ENCODE results near the gene KRT82. TPM values are rescaled to one million over a fixed set of nuclear protein-coding genes. Genes with fewer than 3 reads are reported as not detected.
A peak's percentile ranks its signal among the peaks of the same experiment; 100 is the strongest.

The KRT82 gene
- total RNA-seq, 3 donors from 2014 or later: not detected

- DNase-seq (ENCODE audit: low spot score in 2 of 2): no peak
Observed at GRCh38 chr12:52360106-52360662, 46.0 kb downstream of the KRT82 start.

GRCh38 chr12:52359621-52360061, 46.5 kb downstream of the KRT82 start:
- no peak overlapping the region for H3K27ac ChIP-seq
- H3K9me3 ChIP-seq: no peaks in the 10 kb centered on the region
- intact Hi-C loops (cut with DNase I; ENCODE audit: low total_unique reads): loop anchor here (10.0 kb wide), 1 partner anchor 515 kb away; no protein-coding TSS in a partner anchor
- no peaks in the 10 kb centered on the region for H3K4me1 ChIP-seq
- DNase-seq (ENCODE audit: low spot score in 2 of 2): peak in 1 of 2 donors; percentile 37
- H3K4me3 ChIP-seq: no peak overlapping the region
- no peaks in the 10 kb centered on the region for H3K36me3 ChIP-seq
- TF ChIP-seq POLR2A (IDR thresholded peaks at IDR 0.05) (no peak), CTCF (IDR thresholded peaks at IDR 0.05) (no peak), POLR2AphosphoS5 (IDR thresholded peaks at IDR 0.05) (no peak)
- H3K27me3 ChIP-seq: no peaks in the 10 kb centered on the region

More at GRCh38 chr12:52360106-52360662, 46.0 kb downstream of the KRT82 start:
- Histone ChIP-seq H3K27me3 (no peaks in the 10 kb centered on the region), H3K36me3 (no peaks in the 10 kb centered on the region), H3K27ac (no peak overlapping the region), H3K4me1 (no peaks in the 10 kb centered on the region), H3K4me3 (no peak overlapping the region), H3K9me3 (no peaks in the 10 kb centered on the region)
- intact Hi-C loops (cut with DNase I; ENCODE audit: low total_unique reads): loop anchor here (10.0 kb wide), 1 partner anchor 515 kb away; no protein-coding TSS in a partner anchor
- no peak for TF ChIP-seq CTCF (IDR thresholded peaks at IDR 0.05)
- TF ChIP-seq POLR2AphosphoS5 (IDR thresholded peaks at IDR 0.05): no peak
- TF ChIP-seq POLR2A (IDR thresholded peaks at IDR 0.05): no peak

GRCh38 chr12:52358575-52359350, 47.4 kb downstream of the KRT82 start:
- Histone ChIP-seq H3K27ac (no peak overlapping the region), H3K27me3 (no peaks in the 10 kb centered on the region), H3K9me3 (no peaks in the 10 kb centered on the region), H3K4me1 (no peaks in the 10 kb centered on the region), H3K36me3 (no peaks in the 10 kb centered on the region), H3K4me3 (no peak overlapping the region)
- peak in 1 of 2 donors; percentile 45 for DNase-seq (ENCODE audit: low spot score in 2 of 2)
- intact Hi-C loops (cut with DNase I; ENCODE audit: low total_unique reads): no loop called here
- TF ChIP-seq CTCF (IDR thresholded peaks at IDR 0.05) (no peak), POLR2A (IDR thresholded peaks at IDR 0.05) (no peak), POLR2AphosphoS5 (IDR thresholded peaks at IDR 0.05) (no peak)

GRCh38 chr12:52356762-52357580, 49.2 kb downstream of the KRT82 start:
- peak in 1 of 2 donors; percentile 24 for DNase-seq (ENCODE audit: low spot score in 2 of 2)
- Histone ChIP-seq H3K27me3 (no peaks in the 10 kb centered on the region), H3K4me1 (no peaks in the 10 kb centered on the region), H3K27ac (no peak overlapping the region), H3K4me3 (no peak overlapping the region), H3K9me3 (no peaks in the 10 kb centered on the region), H3K36me3 (no peaks in the 10 kb centered on the region)
- intact Hi-C loops (cut with DNase I; ENCODE audit: low total_unique reads): no loop called here
- TF ChIP-seq POLR2A (IDR thresholded peaks at IDR 0.05): no peak
- no peak for TF ChIP-seq CTCF (IDR thresholded peaks at IDR 0.05)
- no peak for TF ChIP-seq POLR2AphosphoS5 (IDR thresholded peaks at IDR 0.05)
